ENCODE data around the gene THBS1. TPM values are rescaled to one million over a fixed set of nuclear protein-coding genes. Genes with fewer than 3 reads are reported as not detected.

The THBS1 gene
- polyA plus RNA-seq, 1 experiment: 6,610 TPM

DNA sequence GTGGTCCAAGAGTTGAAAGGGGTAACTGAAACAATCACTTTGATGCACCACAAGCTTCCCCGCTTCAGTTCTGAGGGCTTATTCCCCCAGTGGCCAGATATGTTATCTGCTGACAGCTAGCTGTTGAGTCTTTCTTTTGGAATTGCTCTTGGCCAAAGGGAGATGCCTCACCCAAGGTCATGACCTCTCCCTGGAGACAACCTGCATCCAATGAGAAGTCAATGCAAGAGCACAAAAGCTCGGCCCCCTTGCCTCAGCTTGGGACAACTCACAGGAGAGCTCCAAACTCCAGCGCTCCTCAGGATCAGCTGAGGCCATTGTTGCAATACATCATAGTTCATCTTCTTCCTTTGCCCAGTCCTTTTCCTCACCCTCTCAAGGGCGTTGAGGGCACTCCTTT, 31.0 kb upstream of the THBS1 start:
- Histone ChIP-seq H3K27me3 (ENCODE audit: control insufficient read depth, insufficient read depth, low read length) (no peaks in the 10 kb centered on the region), H3K36me3 (ENCODE audit: control insufficient read depth, insufficient read depth, low read length) (no peaks in the 10 kb centered on the region), H3K4me3 (ENCODE audit: low read depth, low read length) (no peak overlapping the region)
- TF ChIP-seq, protein P1, sequence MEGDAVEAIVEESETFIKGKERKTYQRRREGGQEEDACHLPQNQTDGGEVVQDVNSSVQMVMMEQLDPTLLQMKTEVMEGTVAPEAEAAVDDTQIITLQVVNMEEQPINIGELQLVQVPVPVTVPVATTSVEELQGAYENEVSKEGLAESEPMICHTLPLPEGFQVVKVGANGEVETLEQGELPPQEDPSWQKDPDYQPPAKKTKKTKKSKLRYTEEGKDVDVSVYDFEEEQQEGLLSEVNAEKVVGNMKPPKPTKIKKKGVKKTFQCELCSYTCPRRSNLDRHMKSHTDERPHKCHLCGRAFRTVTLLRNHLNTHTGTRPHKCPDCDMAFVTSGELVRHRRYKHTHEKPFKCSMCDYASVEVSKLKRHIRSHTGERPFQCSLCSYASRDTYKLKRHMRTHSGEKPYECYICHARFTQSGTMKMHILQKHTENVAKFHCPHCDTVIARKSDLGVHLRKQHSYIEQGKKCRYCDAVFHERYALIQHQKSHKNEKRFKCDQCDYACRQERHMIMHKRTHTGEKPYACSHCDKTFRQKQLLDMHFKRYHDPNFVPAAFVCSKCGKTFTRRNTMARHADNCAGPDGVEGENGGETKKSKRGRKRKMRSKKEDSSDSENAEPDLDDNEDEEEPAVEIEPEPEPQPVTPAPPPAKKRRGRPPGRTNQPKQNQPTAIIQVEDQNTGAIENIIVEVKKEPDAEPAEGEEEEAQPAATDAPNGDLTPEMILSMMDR (IDR thresholded peaks at IDR 0.05; ENCODE audit: insufficient read depth, low read depth, low read length): no peak
- no peak for DNase-seq (ENCODE audit: low read depth)
- ChIA-PET POLR2A (no interaction called here), CTCF (interaction anchor here (1.0 to 2.3 kb wide), 3 partner anchors 9 to 13 kb away, joined by 3 to 11 read pairs (median 5); no protein-coding TSS in a partner anchor)

DNA sequence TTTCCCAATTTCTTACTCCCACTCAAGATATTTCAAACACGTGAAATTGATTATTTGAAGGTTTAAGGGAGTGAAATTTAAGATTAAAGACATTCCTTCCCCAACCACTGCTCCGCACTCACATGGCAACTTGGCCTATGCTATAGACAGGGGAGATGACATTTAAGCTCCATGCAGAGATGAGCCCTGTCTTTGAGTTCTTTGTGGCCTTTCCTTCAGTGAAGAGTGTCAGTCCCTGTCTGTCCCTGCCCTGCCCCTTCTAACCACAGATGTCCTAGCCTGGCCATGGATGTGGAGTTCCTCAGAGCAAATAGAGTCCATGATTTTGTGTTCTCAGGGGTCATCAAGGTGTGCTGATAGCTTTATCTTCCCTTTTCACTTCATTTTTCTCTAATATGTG, 29.4 kb upstream of the THBS1 start:
- Histone ChIP-seq H3K36me3 (ENCODE audit: control insufficient read depth, insufficient read depth, low read length) (no peaks in the 10 kb centered on the region), H3K27me3 (ENCODE audit: control insufficient read depth, insufficient read depth, low read length) (no peaks in the 10 kb centered on the region; the same call in 1 of the 2 replicates), H3K4me3 (ENCODE audit: low read depth, low read length) (no peak overlapping the region)
- no peak for DNase-seq (ENCODE audit: low read depth)
- ChIA-PET CTCF (no interaction called here), POLR2A (interaction anchor here (0.6 kb wide), 1 partner anchor 79 kb away, joined by 3 read pairs; no protein-coding TSS in a partner anchor)
- TF ChIP-seq, protein P1 (IDR thresholded peaks at IDR 0.05; ENCODE audit: insufficient read depth, low read depth, low read length): no peak

DNA sequence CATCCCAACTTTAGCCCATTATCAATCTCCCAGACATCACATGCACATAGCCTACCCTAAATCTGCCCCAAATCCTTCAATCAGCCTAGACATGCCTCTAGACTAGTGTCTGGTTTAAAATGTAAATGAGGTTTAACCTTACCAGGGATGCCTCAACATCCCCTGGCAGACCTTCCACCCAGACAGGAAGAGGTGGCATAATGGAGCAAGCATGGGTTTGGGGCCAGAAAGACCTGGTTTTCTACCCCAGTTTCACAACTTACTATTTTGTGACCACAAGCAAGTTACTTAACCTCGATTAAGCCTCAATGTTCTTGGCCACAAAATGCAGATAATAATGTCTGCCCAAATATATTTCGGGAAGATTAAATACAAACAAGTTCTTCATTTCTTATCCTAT, 28.3 kb upstream of the THBS1 start:
- ChIA-PET CTCF (interaction anchor here (1.2 kb wide), 1 partner anchor 73 kb away, joined by 4 read pairs; no protein-coding TSS in a partner anchor), POLR2A (no interaction called here)
- H3K27me3 ChIP-seq (ENCODE audit: control insufficient read depth, insufficient read depth, low read length): no peaks in the 10 kb centered on the region; the same call in 1 of the 2 replicates
- TF ChIP-seq, protein P1 (IDR thresholded peaks at IDR 0.05; ENCODE audit: insufficient read depth, low read depth, low read length): no peak
- DNase-seq (ENCODE audit: low read depth): no peak
- H3K4me3 ChIP-seq (ENCODE audit: low read depth, low read length): no peak overlapping the region
- H3K36me3 ChIP-seq (ENCODE audit: control insufficient read depth, insufficient read depth, low read length): no peaks in the 10 kb centered on the region

DNA sequence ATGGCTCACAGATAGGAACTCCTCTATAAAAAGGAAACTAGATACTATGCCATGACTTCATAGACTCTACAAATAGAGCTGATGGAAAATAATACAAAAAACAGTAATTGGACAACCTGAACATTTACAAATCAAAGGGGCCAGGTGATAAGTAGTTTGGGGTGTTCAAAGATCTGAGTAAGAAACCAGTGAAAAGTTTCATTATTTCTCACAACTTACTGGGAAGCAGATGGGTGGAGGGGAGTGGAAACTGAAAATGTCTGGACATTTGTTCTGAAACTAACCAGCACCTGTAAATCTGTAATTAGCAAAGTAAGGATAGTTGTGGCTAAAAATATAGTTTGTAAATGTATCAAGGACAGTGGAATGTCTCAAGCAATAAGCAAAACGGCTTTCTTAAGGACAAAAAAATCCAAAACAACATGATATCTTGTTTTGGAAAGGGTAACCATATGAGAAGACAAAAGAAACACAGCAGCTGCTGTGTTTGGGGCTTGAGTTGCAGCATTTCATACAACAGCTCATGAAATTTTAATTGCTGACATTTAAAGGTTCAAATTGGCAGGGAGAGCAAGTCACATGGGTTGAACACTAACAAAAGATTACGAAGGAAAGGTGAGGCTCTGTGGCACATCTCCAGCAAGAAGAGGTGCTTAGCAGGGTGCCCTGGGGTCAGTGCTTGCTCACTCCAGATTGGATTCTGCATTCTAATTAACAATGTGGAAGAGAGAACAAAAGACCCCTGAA, 26.8 kb upstream of the THBS1 start:
- no peaks in the 10 kb centered on the region for H3K36me3 ChIP-seq (ENCODE audit: control insufficient read depth, insufficient read depth, low read length)
- TF ChIP-seq, protein P1 (IDR thresholded peaks at IDR 0.05; ENCODE audit: insufficient read depth, low read depth, low read length): no peak
- H3K4me3 ChIP-seq (ENCODE audit: low read depth, low read length): no peak overlapping the region
- H3K27me3 ChIP-seq (ENCODE audit: control insufficient read depth, insufficient read depth, low read length): no peaks in the 10 kb centered on the region; the same call in 1 of the 2 replicates
- DNase-seq (ENCODE audit: low read depth): no peak
- ChIA-PET CTCF (interaction anchor here (0.6 to 1.3 kb wide), 5 partner anchors 12 to 75 kb away, joined by 3 to 4 read pairs (median 3); partner anchors contain the start of gene THBS1), POLR2A (no interaction called here)

DNA sequence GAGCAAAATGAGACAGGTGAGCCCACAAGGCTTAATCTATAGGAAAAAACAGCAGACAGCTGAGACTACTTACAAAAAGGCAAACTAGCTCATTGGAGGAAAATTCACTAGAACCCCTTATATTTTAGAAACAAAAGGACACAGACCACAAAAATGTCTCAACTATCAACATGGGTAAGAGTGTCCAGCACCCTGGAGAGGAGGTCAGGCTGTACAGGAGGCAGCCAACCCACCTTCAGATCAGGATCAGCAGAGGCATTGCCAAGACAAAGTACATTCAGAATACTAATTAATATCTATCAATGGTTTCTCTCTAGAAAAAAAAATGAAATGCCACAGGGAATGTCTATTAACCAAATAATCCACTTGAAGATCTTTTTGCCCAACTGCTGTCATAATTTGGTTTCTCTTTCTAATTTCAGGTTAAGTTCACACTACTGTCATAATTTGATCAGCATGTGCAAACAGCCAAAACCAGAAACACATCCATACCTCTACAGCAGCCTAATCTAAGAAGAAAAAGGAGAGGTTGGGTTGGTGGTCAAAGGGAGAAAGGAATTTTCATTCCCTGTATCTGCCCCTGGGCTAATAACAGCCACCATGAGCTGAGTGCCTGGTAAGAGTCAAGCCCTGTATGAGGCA, 26.0 kb upstream of the THBS1 start:
- no peaks in the 10 kb centered on the region for H3K36me3 ChIP-seq (ENCODE audit: control insufficient read depth, insufficient read depth, low read length)
- H3K27me3 ChIP-seq (ENCODE audit: control insufficient read depth, insufficient read depth, low read length): no peaks in the 10 kb centered on the region; the same call in 1 of the 2 replicates
- ChIA-PET CTCF (interaction anchor here (1.0 to 1.3 kb wide), 3 partner anchors 13 to 47 kb away, joined by 3 to 4 read pairs (median 3); no protein-coding TSS in a partner anchor), POLR2A (interaction anchor here (0.7 kb wide), 1 partner anchor 51 kb away, joined by 3 read pairs; no protein-coding TSS in a partner anchor)
- TF ChIP-seq, protein P1 (IDR thresholded peaks at IDR 0.05; ENCODE audit: insufficient read depth, low read depth, low read length): no peak
- DNase-seq (ENCODE audit: low read depth): no peak
- H3K4me3 ChIP-seq (ENCODE audit: low read depth, low read length): no peak overlapping the region
